ENCODE results near the gene SCN8A.
"Not testable (repeated sequence)": the region's sequence is repeated elsewhere in the genome, so short reads cannot be mapped to it uniquely, and the experiment has no call there.

- not testable (repeated sequence) for TF ChIP-seq CTCF, POLR2A (IDR thresholded peaks at IDR 0.05)
Measured at GRCh38 chr12:51644691-51645090, 53.7 kb downstream of the SCN8A start.
